Liver (tissue), 9 donors: ENCODE results near the gene MSI2. TPM values are rescaled to one million over a fixed set of nuclear protein-coding genes. Genes with fewer than 3 reads are reported as not detected.

Experiments
- DNase-seq: peaks from one replicate; pipeline ENCODE4 v3.0.0-alpha.2; 2017; ENCODE audit warnings: low spot score
- H3K27ac ChIP-seq, 2 donors: one replicate each; pipeline ENCODE4 v1.7.0; 2013; ENCODE audit warnings: inconsistent platforms in 2 of 2, low read length in 2 of 2, control low read depth in 1 of 2, low read depth in 1 of 2, mild to moderate bottlenecking in 1 of 2
- H3K27me3 ChIP-seq, 4 donors: one replicate each; pipeline versions ENCODE4 v1.6.1 to v1.7.0; 2013; ENCODE audit warnings: low read length in 3 of 4, inconsistent platforms in 1 of 4, mild to moderate bottlenecking in 1 of 4, moderate library complexity in 1 of 4; ENCODE audit not compliant: control insufficient read depth in 4 of 4, insufficient read depth in 4 of 4
- H3K36me3 ChIP-seq, 4 donors: one replicate each; pipeline versions ENCODE4 v1.6.1 to v1.7.0; 2013; ENCODE audit warnings: low read length in 3 of 4, mild to moderate bottlenecking in 3 of 4, low read depth in 1 of 4, moderate library complexity in 1 of 4; ENCODE audit not compliant: control insufficient read depth in 4 of 4, insufficient read depth in 3 of 4
- H3K4me1 ChIP-seq, 4 donors: one replicate each; pipeline versions ENCODE4 v1.6.1 to v1.7.0; 2013; ENCODE audit warnings: low read length in 3 of 4, mild to moderate bottlenecking in 3 of 4, moderate library complexity in 1 of 4; ENCODE audit not compliant: control insufficient read depth in 4 of 4, insufficient read depth in 4 of 4
- H3K4me3 ChIP-seq, 3 donors: one replicate each; pipeline versions ENCODE4 v1.6.1 to v1.7.0; 2013; ENCODE audit warnings: low read length in 3 of 3, control low read depth in 1 of 3, low read depth in 1 of 3, mild to moderate bottlenecking in 1 of 3
- H3K9ac ChIP-seq, 2 donors: one replicate each; pipeline ENCODE4 v1.7.0; 2013; ENCODE audit warnings: low read length in 2 of 2, mild to moderate bottlenecking in 2 of 2, moderate library complexity in 2 of 2, control low read depth in 1 of 2, low read depth in 1 of 2
- H3K9me3 ChIP-seq, 4 donors: one replicate each; pipeline versions ENCODE4 v1.6.1 to v1.7.0; 2013; ENCODE audit warnings: low read length in 3 of 4; ENCODE audit not compliant: control insufficient read depth in 4 of 4
- ATF3 ChIP-seq: IDR thresholded peaks from 2 replicates; pipeline ENCODE4 v1.6.1; 2016; ENCODE audit warnings: antibody characterized with exemption
- EGR1 ChIP-seq, 2 donors: IDR thresholded peaks; 2 replicates each; pipeline ENCODE4 v1.6.1; 2016 to 2018; ENCODE audit warnings: antibody characterized with exemption in 2 of 2, low read depth in 2 of 2
- FOXA1 ChIP-seq: IDR thresholded peaks from 2 replicates; pipeline ENCODE4 v1.6.1; 2016; ENCODE audit warnings: antibody characterized with exemption
- GABPA ChIP-seq, 2 donors: IDR thresholded peaks in 1 of 2; conservative IDR thresholded peaks in 1 of 2; 2 replicates each; pipeline ENCODE4 v1.6.1; 2016; ENCODE audit warnings: antibody characterized with exemption in 2 of 2, mild to moderate bottlenecking in 1 of 2, moderate library complexity in 1 of 2
- HNF4A ChIP-seq, 2 donors: conservative IDR thresholded peaks; 2 replicates each; pipeline ENCODE4 v1.6.1; 2016; ENCODE audit warnings: antibody characterized with exemption in 2 of 2, mild to moderate bottlenecking in 2 of 2
- HNF4G ChIP-seq: IDR thresholded peaks from 2 replicates; pipeline ENCODE4 v1.6.1; 2016; ENCODE audit warnings: antibody characterized with exemption
- JUND ChIP-seq, 2 donors: IDR thresholded peaks; 2 replicates each; pipeline ENCODE4 v1.6.1; 2016; ENCODE audit warnings: antibody characterized with exemption in 2 of 2
- NR2F2 ChIP-seq: IDR thresholded peaks from 2 replicates; pipeline ENCODE4 v1.6.1; 2016; ENCODE audit warnings: antibody characterized with exemption
- RAD21 ChIP-seq, 2 donors: IDR thresholded peaks; 2 replicates each; pipeline ENCODE4 v1.6.1; 2016; ENCODE audit warnings: antibody characterized with exemption in 2 of 2, mild to moderate bottlenecking in 2 of 2
- RXRA ChIP-seq, 2 donors: IDR thresholded peaks; 2 replicates each; pipeline ENCODE4 v1.6.1; 2017 to 2018; ENCODE audit warnings: antibody characterized with exemption in 2 of 2, mild to moderate bottlenecking in 1 of 2
- SP1 ChIP-seq: IDR thresholded peaks from 2 replicates; pipeline ENCODE4 v1.6.1; 2018; ENCODE audit warnings: antibody characterized with exemption, mild to moderate bottlenecking
- TAF1 ChIP-seq: conservative IDR thresholded peaks from 2 replicates; pipeline ENCODE4 v1.6.1; 2016; ENCODE audit warnings: antibody characterized with exemption, mild to moderate bottlenecking
- YY1 ChIP-seq: IDR thresholded peaks from 2 replicates; pipeline ENCODE4 v1.6.1; 2016; ENCODE audit warnings: antibody characterized with exemption, mild to moderate bottlenecking
- WGBS: extraction: QIAGEN DNeasy Blood & Tissue Kit; methylation state at CpG from one replicate; pipeline ENCODE4 v1.1.7; 2013; 5-methylcytosine and 5-hydroxymethylcytosine counted together
- polyA plus RNA-seq, 2 donors: library from polyadenylated mRNA; stranded (reverse) in 1 of 2; unstranded in 1 of 2; fragments of 200-250 nt in 1 of 2; fragments of >200 nt in 1 of 2; fragmentation: Nextera tagmentation in 1 of 2; extraction: Ambion mirVana in 1 of 2; gene quantifications; one replicate each; pipeline versions ENCODE4 v1.2.1 to v1.2.3, GENCODE V29; 2013 to 2015
- total RNA-seq, 2 donors: library from RNA; depleted of rRNA; stranded (reverse); fragments of >200 nt; gene quantifications; one replicate each; pipeline ENCODE4 v1.2.3, GENCODE V29; 2014
- TF ChIP-seq, protein P1 (sequence below): fragments of 150-350 bp; IDR thresholded peaks from 2 replicates; pipeline ENCODE4 v1.5.1; 2017; ENCODE audit warnings: improper control_type of control experiment, low read depth, low read length; ENCODE audit not compliant: missing input control
- TF ChIP-seq, protein P2 (sequence below): IDR thresholded peaks from 2 replicates; pipeline ENCODE4 v1.6.1; 2016; ENCODE audit warnings: antibody characterized with exemption, mild to moderate bottlenecking
- TF ChIP-seq, protein P3 (sequence below): IDR thresholded peaks from 2 replicates; pipeline ENCODE4 v1.6.1; 2016; ENCODE audit warnings: antibody characterized with exemption
- TF ChIP-seq, protein P4 (sequence below): IDR thresholded peaks from 2 replicates; pipeline ENCODE4 v1.6.1; 2016; ENCODE audit warnings: antibody characterized with exemption
- donor health status: healthy.
- donor health status: healthy.
- donor health status: healthy.
- donor health status: healthy.
- donor health status: healthy.

Gene MSI2
- total and polyA plus RNA-seq, 4 donors: 5.7 to 15.6 (median 9.2) TPM

GRCh38 chr17:57678393-57678792 is 422.1 kb downstream of the MSI2 start (continued):
- TF ChIP-seq, protein P1, sequence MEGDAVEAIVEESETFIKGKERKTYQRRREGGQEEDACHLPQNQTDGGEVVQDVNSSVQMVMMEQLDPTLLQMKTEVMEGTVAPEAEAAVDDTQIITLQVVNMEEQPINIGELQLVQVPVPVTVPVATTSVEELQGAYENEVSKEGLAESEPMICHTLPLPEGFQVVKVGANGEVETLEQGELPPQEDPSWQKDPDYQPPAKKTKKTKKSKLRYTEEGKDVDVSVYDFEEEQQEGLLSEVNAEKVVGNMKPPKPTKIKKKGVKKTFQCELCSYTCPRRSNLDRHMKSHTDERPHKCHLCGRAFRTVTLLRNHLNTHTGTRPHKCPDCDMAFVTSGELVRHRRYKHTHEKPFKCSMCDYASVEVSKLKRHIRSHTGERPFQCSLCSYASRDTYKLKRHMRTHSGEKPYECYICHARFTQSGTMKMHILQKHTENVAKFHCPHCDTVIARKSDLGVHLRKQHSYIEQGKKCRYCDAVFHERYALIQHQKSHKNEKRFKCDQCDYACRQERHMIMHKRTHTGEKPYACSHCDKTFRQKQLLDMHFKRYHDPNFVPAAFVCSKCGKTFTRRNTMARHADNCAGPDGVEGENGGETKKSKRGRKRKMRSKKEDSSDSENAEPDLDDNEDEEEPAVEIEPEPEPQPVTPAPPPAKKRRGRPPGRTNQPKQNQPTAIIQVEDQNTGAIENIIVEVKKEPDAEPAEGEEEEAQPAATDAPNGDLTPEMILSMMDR: no peak
- no peak for TF ChIP-seq GABPA (IDR thresholded peaks at IDR 0.05 in 1 of 2, conservative IDR thresholded peaks at IDR 0.05 in 1 of 2)

DNA sequence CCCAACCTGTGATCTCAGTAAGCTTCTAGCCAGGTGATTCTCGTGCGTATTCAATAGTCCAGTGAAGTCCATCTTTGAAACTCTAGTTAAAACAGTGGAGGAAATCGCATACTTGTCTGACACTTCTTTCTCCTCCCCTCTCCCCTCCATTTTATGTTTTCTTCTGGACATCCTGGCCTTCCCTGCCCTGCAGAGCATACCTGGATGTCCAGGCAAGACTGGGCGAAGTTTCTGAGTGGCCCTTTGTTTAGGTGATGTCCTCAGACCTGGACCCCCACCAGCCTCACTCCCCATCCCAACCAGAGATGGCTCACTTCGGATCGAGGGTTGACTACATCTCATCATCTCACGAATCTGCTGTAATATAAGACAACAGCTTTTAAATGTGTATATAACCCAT is 423.0 kb downstream of the MSI2 start:
- peak; percentile 6 for DNase-seq
- Histone ChIP-seq H3K9ac (no peak overlapping the region), H3K9me3 (no peaks in the 10 kb centered on the region), H3K4me3 (no peak overlapping the region), H3K27ac (no peak overlapping the region), H3K4me1 (no peaks in the 10 kb centered on the region), H3K27me3 (no peaks in the 10 kb centered on the region), H3K36me3 (peaks cover 0 to 2% (median under 1%) of the 10 kb centered on the region in 4 donors)
- WGBS: 93% methylated on average over 7 of the region's 7 CpGs
- TF ChIP-seq, protein P2, sequence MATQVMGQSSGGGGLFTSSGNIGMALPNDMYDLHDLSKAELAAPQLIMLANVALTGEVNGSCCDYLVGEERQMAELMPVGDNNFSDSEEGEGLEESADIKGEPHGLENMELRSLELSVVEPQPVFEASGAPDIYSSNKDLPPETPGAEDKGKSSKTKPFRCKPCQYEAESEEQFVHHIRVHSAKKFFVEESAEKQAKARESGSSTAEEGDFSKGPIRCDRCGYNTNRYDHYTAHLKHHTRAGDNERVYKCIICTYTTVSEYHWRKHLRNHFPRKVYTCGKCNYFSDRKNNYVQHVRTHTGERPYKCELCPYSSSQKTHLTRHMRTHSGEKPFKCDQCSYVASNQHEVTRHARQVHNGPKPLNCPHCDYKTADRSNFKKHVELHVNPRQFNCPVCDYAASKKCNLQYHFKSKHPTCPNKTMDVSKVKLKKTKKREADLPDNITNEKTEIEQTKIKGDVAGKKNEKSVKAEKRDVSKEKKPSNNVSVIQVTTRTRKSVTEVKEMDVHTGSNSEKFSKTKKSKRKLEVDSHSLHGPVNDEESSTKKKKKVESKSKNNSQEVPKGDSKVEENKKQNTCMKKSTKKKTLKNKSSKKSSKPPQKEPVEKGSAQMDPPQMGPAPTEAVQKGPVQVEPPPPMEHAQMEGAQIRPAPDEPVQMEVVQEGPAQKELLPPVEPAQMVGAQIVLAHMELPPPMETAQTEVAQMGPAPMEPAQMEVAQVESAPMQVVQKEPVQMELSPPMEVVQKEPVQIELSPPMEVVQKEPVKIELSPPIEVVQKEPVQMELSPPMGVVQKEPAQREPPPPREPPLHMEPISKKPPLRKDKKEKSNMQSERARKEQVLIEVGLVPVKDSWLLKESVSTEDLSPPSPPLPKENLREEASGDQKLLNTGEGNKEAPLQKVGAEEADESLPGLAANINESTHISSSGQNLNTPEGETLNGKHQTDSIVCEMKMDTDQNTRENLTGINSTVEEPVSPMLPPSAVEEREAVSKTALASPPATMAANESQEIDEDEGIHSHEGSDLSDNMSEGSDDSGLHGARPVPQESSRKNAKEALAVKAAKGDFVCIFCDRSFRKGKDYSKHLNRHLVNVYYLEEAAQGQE: no peak
- TF ChIP-seq JUND (IDR thresholded peaks at IDR 0.05) (no peak), SP1 (no peak), HNF4G (no peak), TAF1 (no peak), FOXA1 (no peak), RAD21 (IDR thresholded peaks at IDR 0.05) (no peak), RXRA (IDR thresholded peaks at IDR 0.05) (no peak), YY1 (no peak), ATF3 (no peak), EGR1 (IDR thresholded peaks at IDR 0.05; ENCODE audit: low read depth in 2 of 2) (no peak), NR2F2 (no peak), GABPA (IDR thresholded peaks at IDR 0.05 in 1 of 2, conservative IDR thresholded peaks at IDR 0.05 in 1 of 2) (no peak), HNF4A (conservative IDR thresholded peaks at IDR 0.05) (no peak)
- TF ChIP-seq, protein P1: no peak
- TF ChIP-seq, protein P3, sequence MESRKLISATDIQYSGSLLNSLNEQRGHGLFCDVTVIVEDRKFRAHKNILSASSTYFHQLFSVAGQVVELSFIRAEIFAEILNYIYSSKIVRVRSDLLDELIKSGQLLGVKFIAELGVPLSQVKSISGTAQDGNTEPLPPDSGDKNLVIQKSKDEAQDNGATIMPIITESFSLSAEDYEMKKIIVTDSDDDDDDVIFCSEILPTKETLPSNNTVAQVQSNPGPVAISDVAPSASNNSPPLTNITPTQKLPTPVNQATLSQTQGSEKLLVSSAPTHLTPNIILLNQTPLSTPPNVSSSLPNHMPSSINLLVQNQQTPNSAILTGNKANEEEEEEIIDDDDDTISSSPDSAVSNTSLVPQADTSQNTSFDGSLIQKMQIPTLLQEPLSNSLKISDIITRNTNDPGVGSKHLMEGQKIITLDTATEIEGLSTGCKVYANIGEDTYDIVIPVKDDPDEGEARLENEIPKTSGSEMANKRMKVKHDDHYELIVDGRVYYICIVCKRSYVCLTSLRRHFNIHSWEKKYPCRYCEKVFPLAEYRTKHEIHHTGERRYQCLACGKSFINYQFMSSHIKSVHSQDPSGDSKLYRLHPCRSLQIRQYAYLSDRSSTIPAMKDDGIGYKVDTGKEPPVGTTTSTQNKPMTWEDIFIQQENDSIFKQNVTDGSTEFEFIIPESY: no peak
- TF ChIP-seq, protein P4, sequence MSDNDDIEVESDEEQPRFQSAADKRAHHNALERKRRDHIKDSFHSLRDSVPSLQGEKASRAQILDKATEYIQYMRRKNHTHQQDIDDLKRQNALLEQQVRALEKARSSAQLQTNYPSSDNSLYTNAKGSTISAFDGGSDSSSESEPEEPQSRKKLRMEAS: no peak
